Activated naive CD8-positive, alpha-beta T cell (primary cell): ENCODE data around the gene TIGIT.
"Not testable (repeated sequence)": the region's sequence is repeated elsewhere in the genome, so short reads cannot be mapped to it uniquely, and the experiment has no call there.

Source experiments
- H3K27ac Mint-ChIP-seq: one replicate; pipeline ENCODE4 v1.8.0; 2021; ENCODE audit warnings: mixed read lengths
- H3K27me3 Mint-ChIP-seq: one replicate; pipeline ENCODE4 v1.8.0; 2021; ENCODE audit warnings: mixed read lengths
- H3K36me3 Mint-ChIP-seq: one replicate; pipeline ENCODE4 v1.8.0; 2021; ENCODE audit warnings: mixed read lengths
- H3K4me1 Mint-ChIP-seq: one replicate; pipeline ENCODE4 v1.8.0; 2021; ENCODE audit warnings: low read depth, mixed read lengths
- H3K4me3 Mint-ChIP-seq: one replicate; pipeline ENCODE4 v1.8.0; 2021; ENCODE audit warnings: mild to moderate bottlenecking, mixed read lengths
- H3K9me3 Mint-ChIP-seq: one replicate; pipeline ENCODE4 v1.8.0; 2021; ENCODE audit warnings: low read depth, mixed read lengths

Gene TIGIT

DNA sequence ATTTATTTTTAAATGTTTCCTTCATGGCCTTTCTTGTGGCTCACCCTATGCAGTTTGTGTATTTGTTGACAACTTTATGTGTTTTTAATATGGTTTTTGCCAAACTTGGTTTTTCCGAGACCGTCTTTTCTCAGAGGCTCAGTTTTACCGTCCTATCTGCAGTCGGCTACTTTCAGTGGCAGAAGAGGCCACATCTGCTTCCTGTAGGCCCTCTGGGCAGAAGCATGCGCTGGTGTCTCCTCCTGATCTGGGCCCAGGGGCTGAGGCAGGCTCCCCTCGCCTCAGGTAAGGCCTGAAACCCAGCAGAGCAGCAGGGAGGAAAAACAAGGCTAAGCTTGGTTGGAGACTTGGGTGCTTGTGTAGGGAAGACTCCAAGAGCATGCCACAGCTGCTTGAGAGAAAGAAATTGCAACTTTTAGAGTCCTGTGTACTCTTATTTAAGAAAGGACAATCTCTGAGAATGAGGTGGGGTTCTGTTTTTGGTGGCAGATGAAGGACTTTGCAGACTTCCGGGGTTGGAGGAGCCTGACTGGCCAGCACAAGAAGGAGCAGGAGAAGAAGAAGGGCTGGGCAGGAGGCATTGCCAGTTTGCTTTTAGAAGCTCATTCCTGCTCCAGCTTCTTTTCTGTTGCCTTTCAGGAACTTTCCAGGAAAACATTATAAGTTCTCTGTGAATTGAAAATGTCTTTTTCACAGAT, at the start of gene TIGIT:
Gene TIGIT, plus strand, starts transcription at position 191 of the 698 bp plus-strand sequence. Its CDS starts 34 bp downstream, at position 225.
- Mint-ChIP-seq H3K27ac (peak within 1 kb of the TSS; percentile 90), H3K36me3 (peaks cover 2% of the 10 kb centered on the region), H3K4me1 (peaks cover 44% of the 10 kb centered on the region), H3K4me3 (peak within 1 kb of the TSS; percentile 77), H3K27me3 (no peaks in the 10 kb centered on the region), H3K9me3 (no peaks in the 10 kb centered on the region)

DNA sequence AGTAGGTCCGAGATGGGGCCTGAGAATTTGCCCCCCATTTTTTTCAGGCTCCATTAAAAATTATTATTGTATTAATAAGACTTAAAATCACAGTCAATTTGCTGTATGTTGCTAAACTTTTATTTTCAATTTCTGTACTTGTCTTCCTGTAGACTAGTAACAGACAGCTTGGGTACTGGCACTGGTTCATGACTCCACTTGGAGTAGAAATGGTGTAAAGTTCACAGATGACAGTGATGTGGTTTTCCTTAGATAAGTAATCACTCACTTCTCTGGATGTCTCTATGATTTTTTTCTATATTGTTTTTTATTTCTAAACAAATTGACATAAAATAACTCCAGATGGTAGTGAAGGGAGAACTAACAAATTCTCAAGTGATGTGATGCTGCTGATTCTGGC, 40.9 kb upstream of the TIGIT start:
- Mint-ChIP-seq H3K4me1 (peaks cover 15% of the 10 kb centered on the region), H3K27me3 (no peaks in the 10 kb centered on the region), H3K27ac (no peak overlapping the region), H3K9me3 (peaks cover 5% of the 10 kb centered on the region), H3K4me3 (no peak overlapping the region), H3K36me3 (peaks cover 9% of the 10 kb centered on the region)

GRCh38 chr3:114253505-114253904, 40.3 kb upstream of the TIGIT start:
- H3K27me3 Mint-ChIP-seq = no peaks in the 10 kb centered on the region
- H3K36me3 Mint-ChIP-seq = peaks cover 11% of the 10 kb centered on the region
- peak overlapping the region; percentile 64 for H3K27ac Mint-ChIP-seq
- H3K4me3 Mint-ChIP-seq = no peak overlapping the region
- H3K4me1 Mint-ChIP-seq = peaks cover 15% of the 10 kb centered on the region
- peaks cover 8% of the 10 kb centered on the region for H3K9me3 Mint-ChIP-seq

- Mint-ChIP-seq H3K27ac (no peak overlapping the region), H3K4me1 (no peaks in the 10 kb centered on the region), H3K4me3 (no peak overlapping the region), H3K36me3 (peaks cover 11% of the 10 kb centered on the region), H3K9me3 (peaks cover 9% of the 10 kb centered on the region), H3K27me3 (no peaks in the 10 kb centered on the region)
These were observed 34.3 kb upstream of the TIGIT start for GRCh38 chr3:114259566-114259965.

GRCh38 chr3:114260152-114260551, 33.7 kb upstream of the TIGIT start:
- Mint-ChIP-seq H3K4me1 (no peaks in the 10 kb centered on the region), H3K27me3 (no peaks in the 10 kb centered on the region), H3K36me3 (peaks cover 11% of the 10 kb centered on the region), H3K4me3 (no peak overlapping the region), H3K27ac (no peak overlapping the region), H3K9me3 (peaks cover 9% of the 10 kb centered on the region)

DNA sequence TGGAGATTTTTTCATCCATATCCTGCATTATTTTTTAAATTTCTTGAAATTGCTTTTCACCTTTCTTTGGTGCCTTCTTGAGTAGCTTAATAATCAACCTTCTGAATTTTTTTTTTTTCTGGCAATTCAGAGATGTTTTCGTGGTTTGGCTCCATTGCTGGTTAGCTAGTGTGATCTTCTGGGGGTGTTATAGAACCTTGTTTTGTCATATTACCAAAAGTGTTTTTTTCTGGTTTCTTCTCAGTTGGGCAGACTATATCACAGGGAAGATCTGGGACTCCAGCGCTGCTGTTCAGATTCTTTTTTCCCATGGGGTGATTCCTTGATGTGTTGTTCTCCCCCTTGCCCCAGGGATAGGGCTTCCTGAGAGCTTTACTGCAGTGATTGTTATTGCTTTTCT, 23.8 kb upstream of the TIGIT start:
- Mint-ChIP-seq H3K27ac (no peak overlapping the region), H3K27me3 (no peaks in the 10 kb centered on the region), H3K4me1 (no peaks in the 10 kb centered on the region), H3K9me3 (no peaks in the 10 kb centered on the region), H3K36me3 (peaks cover 15% of the 10 kb centered on the region), H3K4me3 (no peak overlapping the region)

DNA sequence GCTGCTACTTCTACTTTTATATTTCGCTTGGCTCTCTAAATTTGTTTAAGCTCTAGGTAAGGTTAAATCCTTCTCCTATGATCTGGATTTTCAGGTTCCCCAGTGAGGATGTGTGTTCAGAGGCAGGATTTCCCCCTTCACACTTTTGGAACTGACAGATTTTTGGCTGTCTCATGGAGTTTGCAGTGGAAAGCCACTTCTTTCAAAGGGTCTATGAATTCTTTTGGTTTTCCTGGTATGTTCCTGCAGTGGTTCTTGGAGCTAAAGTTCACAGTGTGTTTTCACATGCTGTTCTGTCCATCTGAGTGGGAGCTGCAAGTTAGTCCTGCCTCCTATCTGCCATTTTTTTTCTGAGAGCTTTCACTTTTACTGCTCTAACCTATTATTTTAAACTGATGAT, 21.6 kb upstream of the TIGIT start:
- no peak overlapping the region for H3K4me3 Mint-ChIP-seq

DNA sequence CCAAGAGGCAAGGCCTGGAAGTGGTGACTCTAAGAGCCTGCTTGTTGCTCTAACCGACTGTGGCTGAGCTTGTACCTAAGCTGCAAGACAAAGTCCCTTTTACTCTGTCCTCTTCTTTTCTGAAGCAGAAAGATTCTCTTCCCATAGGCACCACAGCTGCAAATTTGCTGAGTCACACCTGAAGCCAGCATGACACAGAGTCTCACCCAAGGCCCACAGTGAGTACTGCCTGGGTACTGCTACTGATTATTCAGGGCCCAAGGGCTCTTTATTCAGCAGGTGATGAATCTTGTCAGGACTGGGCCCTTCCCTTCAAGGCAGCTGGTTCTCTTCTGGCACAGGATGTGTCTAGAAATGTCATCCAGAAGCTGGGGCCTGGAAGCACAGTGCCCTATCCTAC, 18.9 kb upstream of the TIGIT start:
- H3K9me3 Mint-ChIP-seq = no peaks in the 10 kb centered on the region
- H3K27ac Mint-ChIP-seq = no peak overlapping the region
- peaks cover 3% of the 10 kb centered on the region for H3K4me1 Mint-ChIP-seq
- no peak overlapping the region for H3K4me3 Mint-ChIP-seq
- H3K36me3 Mint-ChIP-seq = peaks cover 4% of the 10 kb centered on the region
- H3K27me3 Mint-ChIP-seq = no peaks in the 10 kb centered on the region

More for the DNA sequence above, 21.6 kb upstream of the TIGIT start:
- peaks cover 15% of the 10 kb centered on the region for H3K36me3 Mint-ChIP-seq
- H3K4me1 Mint-ChIP-seq = peaks cover 3% of the 10 kb centered on the region
- no peaks in the 10 kb centered on the region for H3K9me3 Mint-ChIP-seq
- no peak overlapping the region for H3K27ac Mint-ChIP-seq
- H3K27me3 Mint-ChIP-seq = no peaks in the 10 kb centered on the region

- not testable (repeated sequence) for H3K36me3 Mint-ChIP-seq, H3K4me1 Mint-ChIP-seq, H3K27me3 Mint-ChIP-seq, H3K9me3 Mint-ChIP-seq, H3K27ac Mint-ChIP-seq, H3K4me3 Mint-ChIP-seq
These were observed 17.0 kb upstream of the TIGIT start for GRCh38 chr3:114276856-114277255.

GRCh38 chr3:114284644-114285043, 9.2 kb upstream of the TIGIT start:
- Mint-ChIP-seq H3K9me3 (peaks cover 4% of the 10 kb centered on the region), H3K4me1 (peaks cover 19% of the 10 kb centered on the region), H3K4me3 (no peak overlapping the region), H3K36me3 (peaks cover 2% of the 10 kb centered on the region), H3K27me3 (no peaks in the 10 kb centered on the region), H3K27ac (peak overlapping the region; percentile 43)

GRCh38 chr3:114285648-114286230, 8.1 kb upstream of the TIGIT start:
- Mint-ChIP-seq H3K36me3 (peaks cover 2% of the 10 kb centered on the region), H3K27me3 (no peaks in the 10 kb centered on the region), H3K4me1 (peaks cover 24% of the 10 kb centered on the region), H3K9me3 (peaks cover 4% of the 10 kb centered on the region), H3K27ac (peak overlapping the region; percentile 90), H3K4me3 (peak overlapping the region; percentile 25)

DNA sequence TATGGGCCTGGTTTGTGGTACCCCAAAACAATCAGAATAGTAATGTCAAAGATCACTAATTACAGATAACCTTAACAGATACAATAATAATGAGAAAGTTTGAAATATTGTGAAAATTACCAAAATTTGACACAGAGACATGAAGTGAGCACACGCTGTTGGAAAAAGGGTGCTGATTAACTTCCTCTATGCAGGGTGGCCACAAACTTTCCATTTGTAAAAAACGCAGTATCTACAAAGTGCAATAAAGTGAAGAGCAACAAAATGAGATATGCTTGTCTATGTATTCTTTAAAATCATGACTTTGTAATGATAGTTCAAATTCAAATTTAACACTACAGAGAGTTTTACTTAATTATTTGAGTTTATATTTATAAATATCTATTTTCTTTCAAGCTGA, 7.6 kb upstream of the TIGIT start:
- Mint-ChIP-seq H3K27ac (peak overlapping the region; percentile 90), H3K4me1 (peaks cover 30% of the 10 kb centered on the region), H3K27me3 (no peaks in the 10 kb centered on the region), H3K4me3 (peak overlapping the region; percentile 25), H3K9me3 (peaks cover 4% of the 10 kb centered on the region), H3K36me3 (peaks cover 2% of the 10 kb centered on the region)

DNA sequence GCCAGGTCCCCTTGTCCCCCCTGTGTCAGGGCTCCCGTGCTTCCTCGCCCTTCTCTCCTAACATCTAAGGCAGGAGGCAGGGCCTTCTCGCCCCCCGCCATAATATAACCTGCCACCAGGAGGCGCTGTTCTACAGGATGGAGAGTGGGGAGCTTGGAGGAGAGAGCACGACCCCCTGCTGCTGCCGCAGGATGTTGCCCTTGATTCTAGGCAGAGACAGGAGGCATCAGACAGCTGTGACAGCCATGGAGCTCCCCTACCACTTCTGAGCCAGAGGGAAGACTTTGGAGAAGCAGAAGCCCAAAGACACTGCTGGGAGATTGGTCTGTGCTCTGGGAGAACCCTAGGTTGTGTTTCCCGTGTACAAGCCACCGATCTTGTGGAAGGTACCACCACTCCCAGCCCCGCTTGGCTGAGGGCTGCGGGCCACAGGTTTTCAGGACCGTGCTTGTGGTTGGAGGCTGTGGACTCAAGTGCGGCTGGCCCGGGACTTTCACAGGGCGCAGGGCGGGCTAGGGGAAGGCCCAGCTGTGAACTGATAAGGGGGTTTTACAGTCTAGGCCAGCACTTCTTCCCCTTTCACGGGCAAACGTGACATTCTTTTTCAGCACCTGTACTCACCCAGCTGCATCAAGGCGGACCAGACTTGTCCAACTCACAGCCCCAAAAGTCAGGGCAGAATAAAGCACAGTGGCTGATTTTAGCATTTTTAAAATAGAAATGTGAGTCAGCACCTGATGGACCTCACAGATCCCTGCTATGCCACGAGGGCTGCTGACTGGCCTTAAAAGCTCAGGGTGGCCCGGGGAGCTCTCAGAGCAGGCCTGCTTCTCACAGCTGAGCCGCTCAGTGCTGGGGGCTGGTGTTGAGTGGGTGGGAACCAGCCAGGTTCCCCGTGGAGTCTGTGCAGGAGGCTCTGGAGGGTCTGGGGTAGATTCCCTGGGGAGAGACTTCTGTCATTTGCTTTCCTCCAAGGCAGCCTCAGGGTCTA, 2.6 kb upstream of the TIGIT start:
- Mint-ChIP-seq H3K36me3 (no peaks in the 10 kb centered on the region), H3K9me3 (no peaks in the 10 kb centered on the region), H3K4me3 (peak overlapping the region; percentile 70), H3K27me3 (no peaks in the 10 kb centered on the region), H3K27ac (peak overlapping the region; percentile 92), H3K4me1 (peaks cover 39% of the 10 kb centered on the region)

GRCh38 chr3:114294940-114295480, 1.2 kb downstream of the TIGIT start:
- no peaks in the 10 kb centered on the region for H3K27me3 Mint-ChIP-seq
- no peaks in the 10 kb centered on the region for H3K9me3 Mint-ChIP-seq
- peak overlapping the region; percentile 77 for H3K4me3 Mint-ChIP-seq
- peak overlapping the region; percentile 87 for H3K27ac Mint-ChIP-seq
- peaks cover 2% of the 10 kb centered on the region for H3K36me3 Mint-ChIP-seq
- peaks cover 46% of the 10 kb centered on the region for H3K4me1 Mint-ChIP-seq

GRCh38 chr3:114295946-114296345, 2.1 kb downstream of the TIGIT start:
- H3K27ac Mint-ChIP-seq = peak overlapping the region; percentile 67
- peak overlapping the region; percentile 77 for H3K4me3 Mint-ChIP-seq
- peaks cover 2% of the 10 kb centered on the region for H3K36me3 Mint-ChIP-seq
- peaks cover 41% of the 10 kb centered on the region for H3K4me1 Mint-ChIP-seq
- H3K27me3 Mint-ChIP-seq = no peaks in the 10 kb centered on the region
- H3K9me3 Mint-ChIP-seq = no peaks in the 10 kb centered on the region
